Gastrocnemius medialis (tissue), 4 donors: ENCODE data around the gene TMEM123.

Experiments
- POLR2A ChIP-seq, 2 donors: fragments of 450-650 bp; IDR thresholded peaks; one replicate each; pipeline ENCODE4 v1.6.1; 2017; ENCODE audit warnings: antibody characterized with exemption in 2 of 2, mild to moderate bottlenecking in 2 of 2, moderate library complexity in 2 of 2
- TF ChIP-seq, protein P1 (sequence below), 5 experiments: fragments of 450-650 bp in 3 of 5; fragments of 200-600 bp in 2 of 5; sonication (generic) in 2 of 5; IDR thresholded peaks in 4 of 5; conservative IDR thresholded peaks in 1 of 5; 1 replicate in 4 of 5; 2 replicates in 1 of 5; pipeline ENCODE4 v1.5.1; 2016 to 2019; ENCODE audit warnings: antibody characterized with exemption in 5 of 5, mild to moderate bottlenecking in 3 of 5, moderate library complexity in 3 of 5

DNA sequence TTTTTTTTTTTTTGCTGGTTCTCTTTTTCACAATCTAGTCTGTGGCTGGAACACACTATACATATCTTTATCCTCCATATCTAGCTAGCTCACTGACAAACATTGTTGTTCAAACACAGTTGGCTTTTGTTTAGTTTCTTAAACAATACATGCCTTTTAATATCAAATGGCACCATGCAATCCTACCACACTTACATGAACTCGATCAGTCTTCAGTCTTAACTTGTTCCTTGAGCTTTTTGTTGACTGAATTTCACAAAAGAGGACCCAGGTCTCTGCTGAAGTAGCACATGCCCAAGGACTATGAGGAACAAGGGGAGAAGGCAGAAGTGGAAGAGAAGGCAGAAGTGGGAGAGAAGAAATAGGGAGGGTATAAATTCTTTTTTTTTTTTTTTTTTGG, 25.5 kb downstream of the TMEM123 start:
- TF ChIP-seq, protein P1, sequence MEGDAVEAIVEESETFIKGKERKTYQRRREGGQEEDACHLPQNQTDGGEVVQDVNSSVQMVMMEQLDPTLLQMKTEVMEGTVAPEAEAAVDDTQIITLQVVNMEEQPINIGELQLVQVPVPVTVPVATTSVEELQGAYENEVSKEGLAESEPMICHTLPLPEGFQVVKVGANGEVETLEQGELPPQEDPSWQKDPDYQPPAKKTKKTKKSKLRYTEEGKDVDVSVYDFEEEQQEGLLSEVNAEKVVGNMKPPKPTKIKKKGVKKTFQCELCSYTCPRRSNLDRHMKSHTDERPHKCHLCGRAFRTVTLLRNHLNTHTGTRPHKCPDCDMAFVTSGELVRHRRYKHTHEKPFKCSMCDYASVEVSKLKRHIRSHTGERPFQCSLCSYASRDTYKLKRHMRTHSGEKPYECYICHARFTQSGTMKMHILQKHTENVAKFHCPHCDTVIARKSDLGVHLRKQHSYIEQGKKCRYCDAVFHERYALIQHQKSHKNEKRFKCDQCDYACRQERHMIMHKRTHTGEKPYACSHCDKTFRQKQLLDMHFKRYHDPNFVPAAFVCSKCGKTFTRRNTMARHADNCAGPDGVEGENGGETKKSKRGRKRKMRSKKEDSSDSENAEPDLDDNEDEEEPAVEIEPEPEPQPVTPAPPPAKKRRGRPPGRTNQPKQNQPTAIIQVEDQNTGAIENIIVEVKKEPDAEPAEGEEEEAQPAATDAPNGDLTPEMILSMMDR (IDR thresholded peaks at IDR 0.05 in 4 of 5, conservative IDR thresholded peaks at IDR 0.05 in 1 of 5): no peak
- no peak for TF ChIP-seq POLR2A (IDR thresholded peaks at IDR 0.05)
